ENCODE results near the gene ARL6IP6. TPM values are rescaled to one million over a fixed set of nuclear protein-coding genes. Genes with fewer than 3 reads are reported as not detected.

Gene ARL6IP6
- total RNA-seq, result 21.4 and 21.8 TPM in 2 replicates

GRCh38 chr2:152718076-152718908, at the start of gene ARL6IP6:
TSS of gene ARL6IP6 (plus strand) at chr2:152718620. CDS start at chr2:152718625, 5 bp downstream.

GRCh38 chr2:152717228-152718075, 968 bp upstream of the ARL6IP6 start, which contains the start of gene PRPF40A:
TSS of gene PRPF40A (minus strand) at chr2:152717461. CDS start at chr2:152717439, 22 bp downstream.

Other genes starting within 250 kb of the ARL6IP6 start
- 67.5 and 126 TPM in 2 replicates for gene PRPF40A, start 1.2 kb upstream of the ARL6IP6 start, total RNA-seq